Embryonic facial prominence (tissue), 1 donor: ENCODE data around the gene SAFB2.

Source experiments
- DNase-seq: peaks from one replicate; pipeline ENCODE4 v3.0.0-alpha.2; 2016; ENCODE audit errors: extremely low spot score

The SAFB2 gene

DNA sequence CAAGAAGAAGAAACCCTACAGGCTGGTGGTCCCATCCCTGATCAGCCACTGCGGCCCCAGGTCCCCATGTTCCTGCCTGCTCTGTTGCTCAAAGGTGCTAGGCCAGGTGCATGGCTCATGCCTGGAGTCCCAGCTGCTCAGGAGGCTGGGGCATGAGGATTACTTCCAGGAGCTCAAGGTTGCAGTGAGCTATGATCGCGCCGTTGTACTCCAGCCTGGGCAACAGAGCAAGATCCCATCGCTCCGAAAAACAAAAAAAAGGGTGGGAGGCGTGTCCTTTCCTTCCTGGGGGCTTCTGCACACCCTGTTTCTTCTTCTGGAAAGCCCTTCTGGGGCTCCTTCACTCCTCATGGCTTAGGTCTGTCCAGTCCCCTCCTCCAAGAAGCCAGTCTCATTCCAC, 42.9 kb downstream of the SAFB2 start:
- no peak for DNase-seq

DNA sequence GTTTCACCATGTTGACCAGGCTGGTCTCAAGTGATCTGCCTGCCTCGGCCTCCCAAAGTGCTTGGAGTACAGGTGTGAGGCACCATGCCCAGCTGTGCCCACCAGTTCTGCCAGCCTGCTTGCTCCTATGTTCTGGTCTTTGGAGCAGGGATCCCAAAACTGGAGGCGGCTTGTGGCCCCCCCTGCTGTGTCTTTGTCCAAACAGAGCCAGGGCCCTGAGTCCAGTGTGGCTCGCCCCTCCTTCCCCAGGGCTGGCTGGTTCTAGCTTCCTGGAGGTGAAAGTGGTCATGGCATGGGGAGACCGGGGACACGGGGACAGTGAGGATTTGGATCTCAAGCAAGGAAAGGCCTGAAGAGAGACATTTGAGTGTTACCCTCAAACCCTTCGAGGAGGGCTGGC, 43.3 kb downstream of the SAFB2 start:
- DNase-seq: no peak

DNA sequence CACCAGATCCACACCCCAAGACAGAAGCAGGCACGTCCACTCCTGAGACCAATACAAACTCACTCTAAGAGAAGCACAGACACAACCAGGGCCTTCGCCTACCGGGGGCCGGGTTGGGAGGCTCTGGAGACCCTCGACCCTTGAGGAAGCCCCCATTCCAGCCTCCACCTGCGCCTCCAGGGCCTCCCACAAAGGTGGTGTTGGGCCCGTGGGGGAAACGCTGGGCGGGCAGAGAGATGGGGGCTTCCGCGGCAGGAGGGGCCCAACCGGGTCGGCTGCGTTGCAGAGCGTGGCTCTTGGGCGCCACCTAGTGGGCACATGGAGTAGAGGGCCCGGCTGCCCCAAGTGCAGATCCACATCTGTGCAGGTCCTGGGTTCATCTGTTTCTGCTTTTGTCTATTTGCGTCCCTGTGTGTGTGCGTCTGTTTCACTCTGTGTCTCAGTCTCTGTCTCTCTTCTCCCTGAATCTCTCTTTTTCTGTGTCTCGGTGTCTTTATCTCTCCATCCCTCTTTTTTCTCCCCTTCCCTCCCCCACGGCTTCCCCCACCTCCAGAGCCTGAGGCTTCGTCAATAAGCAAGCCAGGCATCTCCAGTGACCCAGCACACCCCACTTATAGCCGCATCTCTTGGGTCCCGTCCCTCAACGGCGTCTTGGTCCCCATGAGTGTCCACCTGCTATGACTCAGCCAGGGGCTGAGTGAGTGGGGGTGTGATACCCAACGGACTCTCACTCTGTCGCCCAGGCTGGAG, 44.3 kb downstream of the SAFB2 start:
- DNase-seq: peak; percentile 68

DNA sequence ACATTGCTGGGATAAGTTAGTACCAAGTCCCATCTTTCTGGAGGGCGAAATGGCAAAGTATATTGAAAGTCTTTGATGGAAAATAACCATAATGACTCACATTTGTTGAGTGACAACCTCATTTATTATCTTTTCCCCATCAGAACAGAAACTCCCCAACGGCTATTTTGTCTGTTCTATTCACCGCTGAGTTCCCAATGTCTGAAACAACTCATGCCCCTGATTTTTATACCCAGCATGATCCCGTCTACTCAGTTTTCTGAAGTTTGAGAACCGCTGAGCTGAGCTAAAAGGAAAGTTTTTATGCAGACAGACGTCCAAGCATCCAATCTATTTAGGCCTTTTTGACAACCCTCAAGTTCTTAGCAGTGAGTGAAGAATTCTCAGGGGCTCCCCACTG, 47.0 kb downstream of the SAFB2 start:
- DNase-seq: no peak

DNA sequence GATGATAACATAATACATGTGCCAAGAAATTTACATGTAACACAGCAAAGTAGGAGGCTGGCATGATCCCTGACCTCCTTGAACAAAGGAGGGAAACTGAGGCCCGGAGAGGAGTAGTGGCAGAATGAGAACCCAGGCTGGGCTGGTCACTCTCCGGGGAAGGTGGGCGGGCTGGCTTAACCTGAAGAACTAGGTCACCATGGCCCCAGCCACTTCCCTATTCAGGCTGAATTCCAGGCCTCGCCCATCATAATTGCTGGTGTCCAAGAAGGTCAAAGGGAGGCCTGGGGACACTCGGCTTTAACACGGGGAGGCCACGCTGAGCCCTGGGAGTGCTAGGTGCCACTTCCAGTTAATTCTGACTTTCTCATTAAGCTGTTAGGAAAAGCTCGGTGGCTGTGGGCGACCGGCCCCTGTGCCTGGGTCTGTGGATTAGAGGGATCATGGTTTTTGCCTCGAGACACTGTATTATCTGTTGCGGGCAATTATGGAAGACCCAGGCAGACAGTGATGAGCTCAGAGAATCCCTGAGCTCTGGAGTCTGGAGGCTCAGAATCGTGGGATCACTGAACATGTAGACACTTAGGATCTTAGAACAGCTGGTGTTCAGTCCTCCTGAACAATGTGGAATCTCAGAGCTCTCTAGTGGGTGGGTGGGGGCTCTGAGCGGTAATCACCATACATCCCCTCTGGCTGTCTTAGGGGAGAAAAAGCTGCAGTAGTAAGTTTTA, 49.9 kb downstream of the SAFB2 start:
- DNase-seq: no peak

DNA sequence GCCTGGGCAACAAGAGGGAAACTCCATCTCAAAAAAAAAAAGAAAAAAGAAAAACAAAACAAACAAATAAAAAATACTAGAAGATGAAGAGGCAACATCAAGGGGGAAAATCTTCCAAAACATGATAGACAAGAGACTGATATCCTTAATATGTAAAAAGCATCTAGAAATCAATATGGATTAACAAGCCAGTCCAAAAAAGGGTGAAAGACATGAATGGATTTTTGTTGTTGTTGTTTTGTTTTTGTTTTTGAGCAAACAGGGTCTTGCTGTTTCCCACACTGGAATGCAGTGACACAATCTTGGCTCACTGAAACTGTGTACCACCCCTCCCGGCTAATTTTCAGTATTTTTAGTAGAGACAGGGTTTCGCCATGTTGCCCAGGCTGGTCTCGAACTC, 50.8 kb downstream of the SAFB2 start:
- DNase-seq: no peak

DNA sequence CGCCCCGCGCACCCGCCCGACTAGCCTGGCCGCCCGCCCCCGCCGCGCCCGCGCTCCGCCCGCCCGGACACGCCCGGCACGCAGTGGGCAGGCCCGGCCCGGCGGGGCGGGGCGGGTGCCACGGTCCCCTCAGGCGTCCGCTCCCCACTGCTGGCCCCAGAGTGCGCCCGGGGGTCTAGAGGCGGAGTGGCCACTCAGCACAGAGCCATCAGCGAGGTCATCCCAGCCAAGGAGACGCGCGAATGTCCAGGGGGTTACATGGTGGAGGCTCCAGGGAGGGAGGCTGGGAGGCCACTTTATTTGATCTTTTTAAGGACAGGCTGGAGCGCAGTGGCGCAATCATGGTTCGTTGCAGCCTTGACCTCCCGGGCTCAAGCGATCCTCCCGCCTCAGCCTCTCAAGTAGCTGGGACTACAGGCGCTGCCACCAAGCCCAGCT, 54.6 kb downstream of the SAFB2 start:
- DNase-seq: no peak

DNA sequence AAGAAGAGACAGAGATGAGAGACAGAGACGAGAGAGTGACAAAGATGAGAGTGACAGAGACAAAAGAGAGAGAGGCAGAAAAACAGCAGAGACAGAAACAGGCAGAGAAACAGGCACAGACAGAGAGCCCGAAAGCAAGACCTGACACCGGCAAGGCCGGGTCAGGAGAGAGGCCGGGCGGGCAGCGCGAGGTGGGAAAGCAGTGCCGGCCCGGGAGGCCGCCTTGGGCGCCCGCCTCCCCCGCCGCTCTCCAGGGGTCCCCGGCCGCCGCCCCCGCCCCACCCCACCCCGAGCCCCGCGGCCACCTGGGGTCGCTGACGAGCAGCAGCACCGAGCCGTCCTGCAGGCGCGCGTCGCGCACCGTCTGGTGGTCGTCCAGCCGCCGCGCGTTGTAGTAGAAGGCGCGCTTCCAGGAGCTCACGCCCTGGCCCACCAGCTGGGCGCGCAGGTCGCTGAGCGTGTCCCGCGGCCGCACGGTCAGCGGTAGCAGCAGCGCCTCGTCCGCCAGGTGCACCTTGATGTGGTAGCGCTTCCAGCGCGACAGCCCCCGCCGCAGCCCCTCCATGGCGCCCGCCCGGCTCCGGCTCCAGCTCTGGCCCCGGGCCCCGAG, 55.1 kb downstream of the SAFB2 start, which contains the start of gene TINCR:
Gene TINCR, minus strand, starts transcription at position 594 of the 610 bp plus-strand sequence.
- DNase-seq: no peak

DNA sequence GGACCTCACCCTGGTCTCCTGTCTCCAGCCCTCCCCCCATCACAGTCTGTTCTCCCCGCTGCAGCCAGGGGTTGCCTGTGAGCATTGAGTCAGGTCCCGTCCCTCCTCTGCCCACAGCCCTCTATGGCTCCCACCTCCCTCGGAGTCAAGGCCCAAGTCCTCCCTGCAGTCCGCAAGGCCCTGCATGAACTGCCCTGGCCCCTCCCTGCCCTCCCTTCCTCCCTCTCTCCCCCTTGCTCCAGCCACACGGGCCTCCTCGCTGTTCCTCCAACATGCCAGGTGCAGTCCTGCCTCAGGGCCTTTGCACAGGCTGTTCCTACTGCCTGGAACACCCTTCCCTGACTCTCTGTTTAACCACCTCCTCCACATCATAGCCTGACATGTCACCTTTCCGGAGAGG, 57.6 kb downstream of the SAFB2 start:
- DNase-seq: no peak

DNA sequence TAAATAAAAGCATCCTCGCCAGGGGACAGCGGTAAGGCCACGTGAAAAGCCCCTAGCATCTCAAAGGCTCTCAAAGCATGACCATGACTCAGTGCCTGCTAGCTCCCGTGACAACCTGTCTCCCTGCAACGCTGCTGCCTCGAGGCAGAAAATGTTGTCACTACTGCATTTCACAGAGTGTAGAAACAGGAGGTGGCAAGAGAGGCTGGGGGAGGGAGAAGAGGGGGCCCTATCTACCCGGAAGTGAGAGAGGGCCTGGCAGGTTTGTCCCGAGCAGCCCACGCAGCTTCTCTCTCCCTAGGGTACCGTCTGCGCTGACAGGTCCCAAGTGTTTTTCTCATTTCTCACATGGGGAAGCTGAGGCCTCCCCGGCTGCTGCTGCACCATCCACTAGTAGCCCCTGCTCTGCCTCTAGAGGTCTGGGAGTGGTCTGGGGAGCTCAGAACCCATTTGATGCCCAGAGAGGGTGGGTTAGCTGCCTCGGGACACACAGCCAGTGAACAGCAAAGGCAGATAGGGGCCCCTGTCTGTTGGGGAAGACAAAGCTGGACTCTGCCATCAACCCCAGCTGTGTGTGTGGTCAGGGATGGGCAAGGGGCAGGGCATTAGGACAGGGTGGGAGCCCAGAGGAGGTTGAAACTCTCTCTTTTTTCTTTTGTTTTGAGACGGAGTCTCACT, 58.5 kb downstream of the SAFB2 start:
- DNase-seq: no peak

DNA sequence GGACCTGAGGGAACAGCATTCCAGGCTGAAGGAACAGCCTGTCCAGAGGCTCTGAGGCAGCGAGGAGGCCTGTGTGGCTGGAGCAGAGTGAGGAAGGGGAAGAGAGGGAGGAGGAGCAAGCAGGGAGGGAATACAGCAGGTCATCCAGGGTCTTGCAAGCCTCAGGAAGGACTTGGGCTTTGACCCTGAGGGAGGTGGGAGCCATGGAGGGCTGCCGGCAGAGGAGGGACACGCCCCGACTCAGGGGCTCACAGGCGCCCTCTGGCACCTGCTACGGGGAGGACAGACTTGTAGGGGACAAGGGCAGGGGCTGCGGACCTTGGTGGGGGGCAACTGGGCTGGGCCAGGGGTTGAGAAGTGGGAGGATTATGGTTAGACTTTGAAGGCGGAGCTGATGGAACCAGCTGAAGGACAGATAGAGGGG, 59.6 kb downstream of the SAFB2 start:
- no peak for DNase-seq

DNA sequence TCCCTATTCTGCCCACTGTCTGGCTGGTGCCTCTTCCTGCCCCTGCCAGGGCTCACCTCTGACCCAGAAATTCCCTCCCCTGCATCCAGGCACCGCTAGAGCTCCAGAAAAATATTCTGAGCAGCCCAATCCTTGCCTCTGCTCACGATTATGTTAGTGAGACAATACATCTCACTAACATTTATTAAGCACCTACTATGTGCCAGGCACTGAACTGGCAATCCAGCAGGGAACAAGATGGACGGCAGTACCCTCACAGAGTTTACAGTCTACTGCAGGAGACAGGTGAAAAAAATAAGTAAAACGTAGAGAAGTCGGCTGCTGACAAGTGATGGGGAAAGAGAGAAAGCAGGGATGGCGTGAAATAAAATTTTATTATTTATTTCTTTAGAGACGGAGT, 60.3 kb downstream of the SAFB2 start:
- no peak for DNase-seq

DNA sequence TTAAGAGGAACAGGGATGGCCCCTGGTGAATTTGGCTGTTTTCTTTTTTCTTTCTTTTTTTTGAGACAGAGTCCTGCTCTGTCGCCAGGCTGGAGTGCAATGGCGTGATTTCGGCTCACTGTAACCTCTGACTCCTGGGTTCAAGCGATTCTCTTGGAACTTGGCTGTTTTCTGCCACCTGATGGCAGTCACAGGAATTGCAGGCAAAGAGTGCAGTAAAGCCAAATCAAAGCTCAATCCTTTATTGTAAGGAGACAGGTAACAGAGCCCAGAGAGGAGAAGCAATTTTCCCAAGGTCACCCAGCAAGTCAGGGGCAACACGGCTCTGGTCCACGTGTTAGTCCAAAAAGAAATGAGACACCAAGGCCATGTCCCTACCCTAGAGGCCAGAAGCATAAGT, 61.0 kb downstream of the SAFB2 start:
- DNase-seq: no peak

DNA sequence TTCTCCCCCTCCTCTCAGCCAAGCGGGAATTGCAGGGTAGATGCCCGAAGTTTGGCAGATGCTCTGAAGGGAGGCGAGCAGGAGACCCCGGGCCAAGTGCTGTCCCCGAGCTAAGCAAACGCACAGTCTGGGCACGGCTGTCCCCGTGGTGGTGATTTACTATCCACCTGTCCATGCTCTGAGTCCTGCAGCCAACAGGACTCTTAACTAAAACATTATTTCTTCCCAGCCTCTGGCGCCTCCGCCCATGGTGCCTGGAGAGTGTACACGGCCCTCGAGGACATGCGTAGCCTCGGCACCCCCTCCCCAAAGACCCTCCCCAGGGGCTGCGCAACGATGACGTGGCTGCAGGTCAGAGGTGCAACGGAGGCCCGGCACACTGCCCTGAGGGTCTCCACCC, 62.4 kb downstream of the SAFB2 start:
- no peak for DNase-seq

DNA sequence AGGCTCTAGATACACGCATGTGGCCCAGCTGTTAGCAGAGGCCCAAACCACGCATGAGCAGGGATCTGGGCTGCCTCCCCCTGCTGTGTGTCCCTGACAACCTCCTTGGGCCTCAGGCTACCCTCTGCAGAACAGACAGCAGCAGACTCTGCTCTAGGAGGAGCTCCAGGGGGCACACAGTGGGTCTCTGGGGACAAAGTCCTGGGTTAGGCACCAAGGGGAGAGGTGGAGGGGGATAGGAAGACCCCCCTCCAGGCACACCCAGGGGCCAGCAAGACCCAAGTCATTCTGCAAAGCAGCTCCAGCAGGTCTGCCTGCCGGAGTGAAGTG, 62.8 kb downstream of the SAFB2 start:
- no peak for DNase-seq

DNA sequence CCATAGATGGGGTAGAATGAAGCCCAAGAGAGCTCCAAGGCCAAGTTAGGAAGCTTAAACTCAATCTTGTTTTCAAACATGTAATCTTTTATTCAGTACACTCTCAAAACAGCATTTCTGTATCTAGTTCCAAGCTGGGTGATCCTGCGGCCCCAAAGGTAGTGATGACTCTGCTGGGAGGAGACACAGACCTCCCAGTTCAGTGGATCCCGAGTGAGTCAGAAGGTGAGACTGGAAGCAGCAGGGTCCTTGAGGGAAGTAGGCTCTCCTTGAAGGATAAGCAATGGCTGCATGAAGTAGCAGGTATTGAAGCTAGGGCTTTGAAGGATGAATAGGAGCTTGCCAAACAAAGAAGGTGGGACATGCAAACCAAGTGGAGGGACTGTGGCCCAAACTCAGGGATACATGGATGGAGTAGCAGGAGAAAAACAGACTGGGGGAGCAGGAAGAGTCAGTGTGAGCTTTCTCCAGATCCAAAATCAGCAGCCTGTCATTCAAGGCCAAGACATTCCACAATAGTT, 64.4 kb downstream of the SAFB2 start:
- no peak for DNase-seq

DNA sequence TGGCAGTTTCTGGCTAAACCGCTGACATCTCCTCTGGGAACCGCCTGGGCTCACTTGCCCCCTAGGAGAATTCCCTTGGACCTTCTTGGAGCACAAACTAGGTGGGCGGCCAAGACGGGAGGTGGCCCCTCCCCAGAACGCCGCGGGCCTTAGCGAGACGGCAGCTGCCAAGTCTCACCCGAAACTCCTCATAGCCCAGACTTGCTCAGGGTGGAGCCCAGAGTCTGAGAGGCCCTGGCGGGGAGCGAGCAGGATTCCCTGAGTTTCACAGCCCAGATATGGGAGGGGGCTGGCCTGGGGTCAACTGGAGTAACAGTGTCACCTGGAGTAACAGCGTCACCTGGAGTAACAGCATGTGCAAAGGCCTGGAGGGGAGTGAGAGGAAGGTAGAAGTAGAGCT, 64.9 kb downstream of the SAFB2 start:
- DNase-seq: peak; percentile 22

DNA sequence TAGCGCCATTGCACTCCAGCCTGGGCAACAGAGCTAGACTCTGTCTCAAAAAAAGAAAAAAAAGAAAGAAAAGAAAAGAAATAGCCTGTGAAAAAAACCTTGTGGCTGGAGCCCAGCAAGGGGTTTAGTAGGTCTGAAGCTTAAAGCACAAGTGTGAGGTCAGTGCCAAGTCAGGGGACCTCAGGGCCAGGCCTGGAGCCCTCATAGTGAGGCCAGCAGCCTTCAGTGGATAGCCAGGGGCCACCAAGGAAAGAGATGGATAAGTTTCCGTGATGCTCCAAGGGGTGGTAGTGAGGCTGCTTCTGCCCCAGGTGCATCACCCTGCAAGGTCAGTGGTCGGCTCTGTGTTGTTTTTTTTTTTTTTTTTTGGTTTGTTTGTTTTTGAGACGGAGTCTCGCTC, 67.7 kb downstream of the SAFB2 start:
- DNase-seq: no peak

DNA sequence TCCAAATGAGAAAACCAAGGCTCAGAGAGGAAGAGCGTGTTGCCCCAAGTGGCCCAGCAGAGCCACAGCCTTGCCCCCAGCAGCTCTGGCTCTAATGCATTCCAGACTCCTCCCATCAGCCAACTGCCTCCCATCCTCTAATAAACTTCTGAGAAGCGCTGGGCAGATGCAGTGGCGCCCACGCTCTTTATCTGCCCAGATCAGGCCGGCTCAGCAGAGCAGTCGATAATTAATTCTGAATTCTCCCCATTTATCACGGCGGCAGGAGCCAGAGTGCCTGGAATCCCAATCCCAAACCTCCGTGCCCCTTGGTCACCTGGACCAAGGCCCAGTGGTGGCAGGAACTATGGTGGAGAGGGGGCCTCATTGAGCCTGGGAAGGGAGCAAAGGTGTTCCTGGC, 68.7 kb downstream of the SAFB2 start:
- no peak for DNase-seq

DNA sequence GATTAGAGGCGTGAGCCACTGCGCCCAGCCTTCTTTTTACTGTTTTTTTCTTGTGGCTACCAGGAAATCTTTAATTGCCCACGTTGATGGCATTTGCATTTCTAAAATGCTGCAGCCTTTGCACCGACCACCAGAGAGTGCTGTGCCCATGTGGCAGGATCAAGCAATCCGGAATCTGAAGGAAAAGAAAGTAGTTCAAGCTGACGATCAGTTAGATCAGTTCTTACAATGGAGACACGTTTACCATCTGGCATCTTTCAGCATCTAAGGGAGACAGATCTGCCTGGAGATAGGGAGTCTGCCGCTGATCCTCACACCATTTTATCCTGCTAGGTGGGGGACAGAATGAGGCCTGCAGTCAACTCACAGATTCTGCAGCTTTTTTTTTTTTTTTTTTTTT, 74.7 kb downstream of the SAFB2 start:
- DNase-seq: no peak

DNA sequence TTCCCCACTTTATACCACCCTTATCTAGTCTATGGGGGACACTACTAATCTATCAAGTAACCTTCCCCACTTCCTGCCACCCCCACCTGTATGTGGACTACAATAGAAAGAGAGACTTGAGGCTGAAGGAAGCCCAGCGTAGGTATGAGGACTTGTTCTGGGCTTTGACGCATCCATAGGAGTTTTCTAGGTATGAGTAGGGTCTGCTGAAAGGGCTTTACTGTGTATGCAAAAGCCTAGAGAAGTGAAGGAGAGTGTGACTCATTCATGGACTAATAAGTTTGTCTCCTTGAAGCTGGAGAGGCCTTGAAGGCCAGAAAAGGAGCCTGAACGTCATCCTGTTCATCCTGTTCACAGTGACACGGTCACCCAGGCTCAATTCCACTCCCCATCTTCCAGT, 76.6 kb downstream of the SAFB2 start:
- DNase-seq: no peak

DNA sequence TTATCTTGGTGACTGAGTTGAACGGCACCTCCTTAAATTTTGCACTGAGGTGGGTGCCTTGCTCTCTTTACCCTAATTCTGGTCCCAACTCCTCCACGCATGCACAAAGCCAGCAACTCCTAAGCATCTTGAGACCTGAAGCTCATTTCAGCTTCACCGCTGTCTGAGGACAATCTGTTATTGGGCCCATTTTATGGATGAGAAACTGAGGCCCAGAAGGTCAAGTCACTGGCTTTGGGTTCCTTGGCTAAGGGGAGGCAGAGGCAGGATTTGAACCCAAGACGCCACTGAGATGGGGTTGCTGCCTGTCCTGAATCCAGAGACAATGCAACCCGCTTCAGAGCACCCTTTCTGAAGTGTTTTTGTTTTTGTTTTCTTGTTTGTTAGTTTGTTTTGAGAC, 77.5 kb downstream of the SAFB2 start:
- no peak for DNase-seq
